Measurements from ENCODE around the gene ALPK1. TPM values are rescaled to one million over a fixed set of nuclear protein-coding genes. Genes with fewer than 3 reads are reported as not detected.

ALPK1 gene
- total RNA-seq, 1 experiment from 2014 or later = 0.17 TPM

- Histone ChIP-seq H3K14ac (ENCODE audit: insufficient read depth, low read length) (no peak overlapping the region), H4K8ac (replicated peaks; ENCODE audit: insufficient read length, low read depth, low read length) (no peak overlapping the region)
These were observed 106.2 kb downstream of the ALPK1 start for GRCh38 chr4:112403101-112403945.

More at GRCh38 chr4:112403101-112403945, 106.2 kb downstream of the ALPK1 start:
- Histone ChIP-seq H4K91ac (ENCODE audit: insufficient read length, low read depth, low read length) (no peak overlapping the region), H3K4me1 (ENCODE audit: insufficient read depth, low read length) (peaks cover 2% of the 10 kb centered on the region; the same call in 1 of the 2 replicates), H4K5ac (ENCODE audit: insufficient read length, low read depth, low read length) (no peak overlapping the region), H3K79me1 (ENCODE audit: insufficient read depth, low read depth, low read length, poor library complexity, severe bottlenecking) (no peaks in the 10 kb centered on the region), H2BK12ac (ENCODE audit: insufficient read length, low read depth, low read length) (no peak overlapping the region), H3K56ac (ENCODE audit: insufficient read length, low read depth, low read length) (no peak overlapping the region), H2AK5ac (ENCODE audit: insufficient read length, low read length) (no peak overlapping the region), H3K9me3 (ENCODE audit: control insufficient read depth, low read depth, low read length) (no peaks in the 10 kb centered on the region), H3K4me2 (ENCODE audit: insufficient read depth, insufficient read length, low read length) (no peak overlapping the region), H3K23ac (ENCODE audit: insufficient read length, low read depth, low read length) (no peak overlapping the region), H2BK15ac (ENCODE audit: low read depth, low read length) (no peak overlapping the region), H2BK120ac (ENCODE audit: low read depth, low read length, poor library complexity, severe bottlenecking) (no peak overlapping the region), H3K4ac (ENCODE audit: low read depth, low read length) (no peak overlapping the region), H3K18ac (ENCODE audit: insufficient read length, low read depth, low read length) (no peak overlapping the region), H2BK20ac (ENCODE audit: low read depth, low read length, poor library complexity, severe bottlenecking) (no peak overlapping the region), H3K23me2 (ENCODE audit: insufficient read length, low read depth, low read length, poor library complexity, severe bottlenecking) (no peaks in the 10 kb centered on the region), H3T11ph (ENCODE audit: low read length) (no peak overlapping the region), H3K27ac (ENCODE audit: insufficient read length, low read depth, low read length) (no peak overlapping the region), H4K20me1 (ENCODE audit: control insufficient read depth, insufficient read depth, insufficient read length) (no peaks in the 10 kb centered on the region), H2BK5ac (ENCODE audit: insufficient read length, low read length) (no peak overlapping the region), H2AFZ (ENCODE audit: low read length) (no peak overlapping the region), H3K27me3 (ENCODE audit: insufficient read depth, low read length) (no peaks in the 10 kb centered on the region), H3K79me2 (ENCODE audit: insufficient read depth, low read length) (no peaks in the 10 kb centered on the region), H3K9ac (ENCODE audit: extremely low read depth, insufficient read length, low read length) (no peak overlapping the region)
- no CpG with 5 or more reads among the region's 11 CpGs for WGBS (ENCODE audit: extremely low coverage, insufficient read length, low lambda C conversion rate)
- Mint-ChIP-seq H3K36me3 (ENCODE audit: insufficient read depth in 1 of 3, low read depth in 3 of 3) (no peaks in the 10 kb centered on the region), H3K27ac (peak overlapping the region in 1 of 3 experiments; percentile 15; a peak in 1 of 7 replicates), H3K9me3 (no peaks in the 10 kb centered on the region), H3K27me3 (ENCODE audit: low read depth) (peaks cover 17% of the 10 kb centered on the region), H3K4me1 (peaks cover 20 to 34% of the 10 kb centered on the region in 2 experiments), H3K4me3 (no peak overlapping the region)
- TF ChIP-seq CTCF (conservative IDR thresholded peaks at IDR 0.05) = no peak
- no peak for DNase-seq

Data from H9 (cell line).